ENCODE measurements around the gene KSR1.

- TF ChIP-seq CTCF (IDR thresholded peaks at IDR 0.05) (no peak), POLR2A (IDR thresholded peaks at IDR 0.05) (no peak)
These were observed 96.8 kb downstream of the KSR1 start for GRCh38 chr17:27553019-27553511.

Data from Peyer's patch (tissue), 4 donors.